Heart left ventricle (tissue), 13 donors: ENCODE results near the gene CLEC16A.

ENCODE experiments used
- CTCF ChIP-seq, 12 donors: fragments of 200-600 bp; sonication (generic) in 4 of 12; IDR thresholded peaks; one replicate each; pipeline versions ENCODE4 v1.5.0 to v1.8.0; 2018 to 2022; ENCODE audit warnings: antibody characterized with exemption in 12 of 12, mild to moderate bottlenecking in 5 of 12
- POLR2A ChIP-seq, 2 donors: fragments of 450-650 bp; IDR thresholded peaks; one replicate each; pipeline ENCODE4 v1.6.1; 2017; ENCODE audit warnings: antibody characterized with exemption in 2 of 2, mild to moderate bottlenecking in 2 of 2, moderate library complexity in 2 of 2
- donor health status: ischemic (EF 13 %, LVEDD 7.1; RV severe dilation, severe dysfunction).
- donor health status: DM: no; HTN: yes; CAD: no.
- donor health status: DM: no; HTN: no; CAD: no.
- donor health status: ischemic (EF 25% LVEDD 6.9; RV normal size, moderate dysfunction).
- donor health status: ischemic (EF 25% LVEDD 5.7; RV mildly dilated, moderate dysfunction).
- donor health status: ischemic (EF 35%, LVEDD 5.7; RV mildly dilated, moderate dysfunction).
- donor health status: nonischemic (EF 11% LVEDD 7.7; RV severe dilation, severe dysfunction).
- donor health status: DM: yes; HTN: yes; CAD: no.
- donor health status: PGD.
- donor health status: ischemic (EF 29% LVEDD 5.4; RV normal size, mild dysfunction).
- donor health status: nonischemic (EF 23%, LVEDD 6.1; RV moderate dilation, normal function).

- no peak for TF ChIP-seq CTCF (IDR thresholded peaks at IDR 0.05)
- no peak for TF ChIP-seq POLR2A (IDR thresholded peaks at IDR 0.05)
Measured at GRCh38 chr16:11001611-11002010, 57.2 kb downstream of the CLEC16A start.
